K562 (cell line): ENCODE results near the gene KCNC4. TPM values are rescaled to one million over a fixed set of nuclear protein-coding genes. Genes with fewer than 3 reads are reported as not detected.

Experiments
- ATAC-seq: fragments of 200-7000 bp; cut with Tn5 transposase; 3 replicates; pipeline ENCODE4 v1.9.1; 2020; ENCODE audit warnings: moderate library complexity
- BruUV-seq: library from RNA; stranded (reverse); fragments of 400-500 nt; replicated peaks from 2 replicates; lab custom pipeline; 2021; lab: Mats Ljungman, UMichigan
- CTCF ChIA-PET: fragments of 300-600 bp; formaldehyde crosslinking; extraction: SDS; loops from one replicate; lab custom pipeline; 2021; ENCODE audit warnings: low intra/inter-chr PET ratio; lab: Yijun Ruan, JAX
- POLR2A ChIA-PET: fragments of 300-600, 350-650 bp; sonication (Branson Sonifier 250); formaldehyde crosslinking; extraction: SDS; loops from one replicate; lab custom pipeline; 2021; ENCODE audit warnings: antibody characterized with exemption, inconsistent platforms; lab: Yijun Ruan, JAX
- DNase-seq, 4 experiments: peaks; one replicate each; pipeline versions ENCODE4 v3.0.0 to v3.0.0-alpha.2; 2011 to 2018; ENCODE audit warnings: low spot score in 3 of 4, mixed read lengths in 3 of 4; ENCODE audit errors: extremely low read depth in 1 of 4
- FAIRE-seq: peaks from 2 replicates; lab custom pipeline; 2011; peaks lifted over from hg19 to GRCh38; lab: Jason Lieb, UNC
- H2AFZ ChIP-seq: 2 replicates; pipeline ENCODE4 v1.6.0; 2011; ENCODE audit warnings: low read depth, low read length, control low read depth, inconsistent platforms
- H3K27ac ChIP-seq: fragments of 200-600 bp; 3 replicates; pipeline ENCODE4 v1.8.0; 2011; ENCODE audit warnings: low read depth, mild to moderate bottlenecking, control low read depth, inconsistent platforms, low read length, moderate library complexity, mixed read lengths; ENCODE audit errors: extremely low read depth
- H3K27me3 ChIP-seq, 2 experiments: fragments of 300-600 bp in 1 of 2; 2 replicates in 1 of 2; 3 replicates in 1 of 2; pipeline versions ENCODE4 v1.6.0 to v1.8.0; 2011; ENCODE audit warnings: inconsistent platforms in 2 of 2, low read length in 2 of 2, mild to moderate bottlenecking in 1 of 2, mixed read lengths in 1 of 2, moderate library complexity in 1 of 2; ENCODE audit not compliant: control insufficient read depth in 2 of 2, insufficient read depth in 2 of 2
- H3K36me3 ChIP-seq: fragments of 300-600 bp; 3 replicates; pipeline ENCODE4 v1.8.0; 2011; ENCODE audit warnings: mild to moderate bottlenecking, low read length, inconsistent platforms; ENCODE audit not compliant: control insufficient read depth, insufficient read depth
- H3K4me1 ChIP-seq, 2 experiments: fragments of 200-600 bp in 1 of 2; replicated peaks in 1 of 2; 2 replicates in 1 of 2; 3 replicates in 1 of 2; pipeline versions ENCODE4 v1.5.1 to v1.8.0; 2011; ENCODE audit warnings: inconsistent platforms in 2 of 2, low read length in 2 of 2, mild to moderate bottlenecking in 1 of 2, mixed read lengths in 1 of 2, moderate library complexity in 1 of 2; ENCODE audit not compliant: control insufficient read depth in 2 of 2, insufficient read depth in 2 of 2
- H3K4me2 ChIP-seq: 2 replicates; pipeline ENCODE4 v1.6.1; 2011; ENCODE audit warnings: low read length, control low read depth, inconsistent platforms, mixed read lengths; ENCODE audit not compliant: insufficient read depth
- H3K4me3 ChIP-seq: fragments of 200-600 bp; sonication (generic), shearing (Covaris generic); 2 replicates; pipeline ENCODE4 v1.5.1; 2016; ENCODE audit warnings: control low read depth, inconsistent platforms
- H3K79me2 ChIP-seq: fragments of 200-600 bp; 3 replicates; pipeline ENCODE4 v1.8.0; 2011; ENCODE audit warnings: low read length, inconsistent platforms; ENCODE audit not compliant: control insufficient read depth, insufficient read depth
- H3K9ac ChIP-seq, 2 experiments: 2 replicates each; pipeline versions ENCODE4 v1.6.0 to v1.6.1; 2011; ENCODE audit warnings: low read depth in 2 of 2, low read length in 2 of 2, control low read depth in 1 of 2, inconsistent platforms in 1 of 2, mild to moderate bottlenecking in 1 of 2, mixed read lengths in 1 of 2; ENCODE audit not compliant: insufficient read depth in 1 of 2
- H3K9me1 ChIP-seq: one replicate; pipeline ENCODE4 v1.6.0; 2011; ENCODE audit warnings: inconsistent platforms, mild to moderate bottlenecking, low read length, moderate library complexity; ENCODE audit not compliant: control insufficient read depth, insufficient read depth
- H3K9me3 ChIP-seq: replicated peaks from 2 replicates; pipeline ENCODE4 v1.5.1; 2011; ENCODE audit warnings: low read depth, low read length, inconsistent platforms; ENCODE audit not compliant: control insufficient read depth, insufficient read depth
- H4K20me1 ChIP-seq: replicated peaks from 2 replicates; pipeline ENCODE4 v1.6.1; 2011; ENCODE audit warnings: low read length, inconsistent platforms, mixed read lengths; ENCODE audit not compliant: control insufficient read depth, insufficient read depth
- CBX8 ChIP-seq: fragments of 200-600 bp; sonication (generic); IDR thresholded peaks from 2 replicates; pipeline ENCODE4 v1.6.1; 2012; ENCODE audit warnings: borderline replicate concordance, mixed run types, low read depth, mild to moderate bottlenecking, moderate library complexity, mixed read lengths, low read length, control low read depth, inconsistent platforms; ENCODE audit not compliant: poor library complexity, severe bottlenecking; ENCODE audit errors: extremely low read depth
- CHD1 ChIP-seq: fragments of 200-600 bp; sonication (generic); IDR thresholded peaks from one replicate; pipeline ENCODE4 v1.6.1; 2012; ENCODE audit warnings: mild to moderate bottlenecking, moderate library complexity, low read length, inconsistent platforms
- DMBX1 ChIP-seq: fragments of 250-450 bp; sonication (Bioruptor Pico); IDR thresholded peaks from 2 replicates; pipeline ENCODE4 v1.8.0; 2022; ENCODE audit warnings: inconsistent platforms, mild to moderate bottlenecking, moderate library complexity, borderline replicate concordance
- IFI16 ChIP-seq: fragments of 250-450 bp; sonication (Bioruptor Pico); IDR thresholded peaks from 2 replicates; pipeline ENCODE4 v2.1.2; 2022; ENCODE audit warnings: mild to moderate bottlenecking, inconsistent platforms
- KDM1A ChIP-seq, 2 experiments: fragments of 450-650 bp; IDR thresholded peaks; 2 replicates each; pipeline ENCODE4 v1.6.1; 2016; ENCODE audit warnings: mild to moderate bottlenecking in 2 of 2
- NCOA2 ChIP-seq, 2 experiments: fragments of 450-650 bp; IDR thresholded peaks; 2 replicates each; pipeline ENCODE4 v1.6.1; 2018; ENCODE audit warnings: mild to moderate bottlenecking in 2 of 2, moderate library complexity in 1 of 2; ENCODE audit not compliant: partially characterized antibody in 2 of 2
- PTTG1 ChIP-seq: fragments of 450-650 bp; IDR thresholded peaks from 2 replicates; pipeline ENCODE4 v1.6.1; 2016; ENCODE audit warnings: low read depth, mild to moderate bottlenecking, missing genetic modification characterization, missing compliant biosample characterization
- SAP30 ChIP-seq: fragments of 200-600 bp; sonication (generic); IDR thresholded peaks from 2 replicates; pipeline ENCODE4 v1.6.1; 2012; ENCODE audit warnings: borderline replicate concordance, low read depth, mild to moderate bottlenecking, moderate library complexity, low read length, control low read depth, inconsistent platforms; ENCODE audit not compliant: insufficient read depth, poor library complexity, severe bottlenecking
- ZNF583 ChIP-seq: fragments of 250-450 bp; sonication (Bioruptor Pico); IDR thresholded peaks from 2 replicates; pipeline ENCODE4 v1.4.0; 2020
- ZNF785 ChIP-seq: fragments of 250-450 bp; sonication (Bioruptor Pico); IDR thresholded peaks from 2 replicates; pipeline ENCODE4 v1.4.0; 2020; ENCODE audit warnings: mild to moderate bottlenecking
- WGBS: fragments of 100-300 bp; shearing (Covaris generic); methylation state at CpG from one replicate; pipeline ENCODE4 v1.1.6; 2016; ENCODE audit warnings: low coverage, mixed read lengths; ENCODE audit not compliant: insufficient coverage; ENCODE audit errors: missing lambda C conversion rate; 5-methylcytosine and 5-hydroxymethylcytosine counted together
- in situ Hi-C: fragments of 300-500 bp; cut with MboI; formaldehyde crosslinking; loops from 4 replicates; pipeline ENCODE4 v1.15.0; 2018; ENCODE audit warnings: inconsistent platforms, mixed read lengths
- intact Hi-C: fragments of 100-400 bp; cut with micrococcal nuclease; formaldehyde crosslinking; loops from 2 replicates; pipeline ENCODE4 v1.14.2; 2022
- polyA plus RNA-seq, 8 experiments: library from polyadenylated mRNA; depleted of rRNA in 4 of 8; stranded (reverse) in 5 of 8; unstranded in 3 of 8; fragments of >200 nt; fragmentation: Nextera tagmentation in 2 of 8; fragmentation: Illumina TruSeq in 1 of 8; extraction: Ambion mirVana in 2 of 8; extraction: Trizol in 1 of 8; gene quantifications; 2 replicates each; pipeline versions ENCODE4 v1.2.1 to v1.2.3, GENCODE V29; 2011 to 2014; ENCODE audit warnings: inconsistent platforms in 1 of 8, missing spikeins in 1 of 8
- total RNA-seq, 7 experiments: library from RNA; depleted of rRNA in 6 of 7; stranded (reverse); fragments of >200 nt in 6 of 7; fragmentation: Illumina TruSeq in 2 of 7; extraction: Trizol in 2 of 7; gene quantifications; 2 replicates each; pipeline versions ENCODE4 v1.2.1 to v1.2.3, GENCODE V29; 2011 to 2021; ENCODE audit warnings: low replicate concordance in 1 of 7
- TF ChIP-seq, protein P1 (sequence below): fragments of 450-650 bp; formaldehyde crosslinking; IDR thresholded peaks from 2 replicates; pipeline ENCODE4 v1.4.0; 2022; ENCODE audit warnings: mild to moderate bottlenecking, moderate library complexity
- TF ChIP-seq, protein P2 (sequence below): sonication (generic); formaldehyde crosslinking; IDR thresholded peaks from 2 replicates; pipeline ENCODE4 v1.8.1; 2022; ENCODE audit warnings: missing genetic modification reagents
- TF ChIP-seq, protein P3 (sequence below): IDR thresholded peaks from 2 replicates; pipeline ENCODE4 v1.6.1; 2011; ENCODE audit not compliant: insufficient read length; ENCODE audit errors: extremely low read depth

Gene KCNC4
- total and polyA plus RNA-seq, 9 of the 15 experiments (the other 6 are each of a cell fraction or from before 2014, with no cell fraction given): 0.07 to 1.8 (median 0.73) TPM

DNA sequence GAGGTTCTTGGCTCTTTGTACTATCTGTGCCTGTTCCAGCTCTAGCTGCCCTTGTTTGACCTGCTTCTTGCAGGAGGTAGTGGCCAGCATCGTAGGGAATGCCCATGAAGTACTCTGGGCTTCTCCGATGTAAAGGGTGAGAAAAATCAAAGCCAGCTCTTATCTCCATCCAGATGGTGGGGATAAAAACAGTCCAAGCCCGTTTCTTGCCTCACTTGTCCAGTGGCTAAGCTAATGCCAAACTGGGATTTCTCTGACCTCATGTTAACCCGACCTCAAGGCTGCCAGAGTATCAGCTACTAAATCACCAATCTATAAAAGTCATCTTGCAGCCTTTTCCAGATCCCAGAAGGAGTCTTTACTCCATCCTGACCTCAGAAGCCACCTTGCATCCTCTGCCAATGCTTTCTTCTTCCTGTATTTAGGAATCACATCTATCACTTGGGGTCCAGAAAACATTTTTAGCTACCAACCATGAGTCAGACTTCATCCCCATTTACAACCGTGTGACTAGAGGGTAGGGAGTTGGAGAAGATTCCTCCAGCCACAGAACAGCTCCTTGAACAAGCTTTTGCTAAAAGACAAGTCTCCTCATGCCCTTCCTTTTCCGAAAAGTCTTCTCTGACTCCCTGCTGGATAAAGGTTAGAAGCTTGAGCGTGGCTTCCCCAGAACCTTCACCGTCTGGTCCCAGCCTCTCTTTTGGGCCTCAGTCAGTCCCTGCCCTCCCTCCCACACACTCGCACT, 35.9 kb downstream of the KCNC4 start:
- CTCF ChIA-PET: no interaction called here
- H3K4me1 ChIP-seq: no peaks in the 10 kb centered on the region
- WGBS: 3% methylated on average over 9 of the region's 9 CpGs
- no peak for ATAC-seq
- H3K4me2 ChIP-seq: no peak overlapping the region
- no peak for TF ChIP-seq SAP30
- TF ChIP-seq, protein P1, sequence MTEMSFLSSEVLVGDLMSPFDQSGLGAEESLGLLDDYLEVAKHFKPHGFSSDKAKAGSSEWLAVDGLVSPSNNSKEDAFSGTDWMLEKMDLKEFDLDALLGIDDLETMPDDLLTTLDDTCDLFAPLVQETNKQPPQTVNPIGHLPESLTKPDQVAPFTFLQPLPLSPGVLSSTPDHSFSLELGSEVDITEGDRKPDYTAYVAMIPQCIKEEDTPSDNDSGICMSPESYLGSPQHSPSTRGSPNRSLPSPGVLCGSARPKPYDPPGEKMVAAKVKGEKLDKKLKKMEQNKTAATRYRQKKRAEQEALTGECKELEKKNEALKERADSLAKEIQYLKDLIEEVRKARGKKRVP (CRISPR knock-in tag): no peak
- TF ChIP-seq DMBX1 (CRISPR knock-in tag): no peak
- no peak for TF ChIP-seq ZNF583 (CRISPR knock-in tag)
- TF ChIP-seq, protein P2, sequence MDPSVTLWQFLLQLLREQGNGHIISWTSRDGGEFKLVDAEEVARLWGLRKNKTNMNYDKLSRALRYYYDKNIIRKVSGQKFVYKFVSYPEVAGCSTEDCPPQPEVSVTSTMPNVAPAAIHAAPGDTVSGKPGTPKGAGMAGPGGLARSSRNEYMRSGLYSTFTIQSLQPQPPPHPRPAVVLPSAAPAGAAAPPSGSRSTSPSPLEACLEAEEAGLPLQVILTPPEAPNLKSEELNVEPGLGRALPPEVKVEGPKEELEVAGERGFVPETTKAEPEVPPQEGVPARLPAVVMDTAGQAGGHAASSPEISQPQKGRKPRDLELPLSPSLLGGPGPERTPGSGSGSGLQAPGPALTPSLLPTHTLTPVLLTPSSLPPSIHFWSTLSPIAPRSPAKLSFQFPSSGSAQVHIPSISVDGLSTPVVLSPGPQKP (CRISPR knock-in tag): no peak
- no peak for TF ChIP-seq IFI16 (CRISPR knock-in tag)
- no peak for TF ChIP-seq NCOA2 (IDR thresholded peaks at IDR 0.05; ENCODE audit: partially characterized antibody in 2 of 2)
- no peak for TF ChIP-seq CHD1
- no peak for TF ChIP-seq CBX8
- TF ChIP-seq KDM1A (IDR thresholded peaks at IDR 0.05): no peak
- TF ChIP-seq, protein P3, sequence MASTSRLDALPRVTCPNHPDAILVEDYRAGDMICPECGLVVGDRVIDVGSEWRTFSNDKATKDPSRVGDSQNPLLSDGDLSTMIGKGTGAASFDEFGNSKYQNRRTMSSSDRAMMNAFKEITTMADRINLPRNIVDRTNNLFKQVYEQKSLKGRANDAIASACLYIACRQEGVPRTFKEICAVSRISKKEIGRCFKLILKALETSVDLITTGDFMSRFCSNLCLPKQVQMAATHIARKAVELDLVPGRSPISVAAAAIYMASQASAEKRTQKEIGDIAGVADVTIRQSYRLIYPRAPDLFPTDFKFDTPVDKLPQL: no peak
- TF ChIP-seq ZNF785 (CRISPR knock-in tag): no peak
- no peak for TF ChIP-seq PTTG1
- no peak for DNase-seq
- BruUV-seq: no TSS peak
- no peak overlapping the region for H2AFZ ChIP-seq
- no peaks in the 10 kb centered on the region for H3K36me3 ChIP-seq
- in situ Hi-C loops: no loop called here
- H3K9me1 ChIP-seq: no peaks in the 10 kb centered on the region
- H3K79me2 ChIP-seq: no peaks in the 10 kb centered on the region
- no peak for FAIRE-seq
- no peak overlapping the region for H3K4me3 ChIP-seq
- H3K9ac ChIP-seq: no peak overlapping the region
- no peaks in the 10 kb centered on the region for H3K9me3 ChIP-seq
- H3K27me3 ChIP-seq: peaks cover 34 to 68% of the 10 kb centered on the region in 2 experiments
- intact Hi-C loops: no loop called here
- 0 out of 2 replicates have a peak, but pooled peaks cover 3% of the 10 kb centered on the region for H4K20me1 ChIP-seq
- no peak overlapping the region for H3K27ac ChIP-seq
- POLR2A ChIA-PET: interaction anchor here (0.6 to 1.7 kb wide), 4 partner anchors 9 to 163 kb away, joined by 3 to 9 read pairs (median 4); no protein-coding TSS in a partner anchor
